K562 (cell line): ENCODE measurements around the gene RAPGEF5. TPM values are rescaled to one million over a fixed set of nuclear protein-coding genes. Genes with fewer than 3 reads are reported as not detected.
A peak's percentile ranks its signal among the peaks of the same experiment; 100 is the strongest.

ENCODE experiments used
- ATAC-seq: fragments of 200-7000 bp; cut with Tn5 transposase; 3 replicates; pipeline ENCODE4 v1.9.1; 2020; ENCODE audit warnings: moderate library complexity
- BruUV-seq: library from RNA; stranded (reverse); fragments of 400-500 nt; replicated peaks from 2 replicates; lab custom pipeline; 2021; lab: Mats Ljungman, UMichigan
- CTCF ChIA-PET: fragments of 300-600 bp; formaldehyde crosslinking; extraction: SDS; loops from one replicate; lab custom pipeline; 2021; ENCODE audit warnings: low intra/inter-chr PET ratio; lab: Yijun Ruan, JAX
- POLR2A ChIA-PET: fragments of 300-600, 350-650 bp; sonication (Branson Sonifier 250); formaldehyde crosslinking; extraction: SDS; loops from one replicate; lab custom pipeline; 2021; ENCODE audit warnings: antibody characterized with exemption, inconsistent platforms; lab: Yijun Ruan, JAX
- DNase-seq, 4 experiments: peaks; one replicate each; pipeline versions ENCODE4 v3.0.0 to v3.0.0-alpha.2; 2011 to 2018; ENCODE audit warnings: low spot score in 3 of 4, mixed read lengths in 3 of 4; ENCODE audit errors: extremely low read depth in 1 of 4
- FAIRE-seq: peaks from 2 replicates; lab custom pipeline; 2011; peaks lifted over from hg19 to GRCh38; lab: Jason Lieb, UNC
- H2AFZ ChIP-seq: 2 replicates; pipeline ENCODE4 v1.6.0; 2011; ENCODE audit warnings: low read depth, low read length, control low read depth, inconsistent platforms
- H3K27ac ChIP-seq: fragments of 200-600 bp; 3 replicates; pipeline ENCODE4 v1.8.0; 2011; ENCODE audit warnings: low read depth, mild to moderate bottlenecking, control low read depth, inconsistent platforms, low read length, moderate library complexity, mixed read lengths; ENCODE audit errors: extremely low read depth
- H3K27me3 ChIP-seq, 2 experiments: fragments of 300-600 bp in 1 of 2; 2 replicates in 1 of 2; 3 replicates in 1 of 2; pipeline versions ENCODE4 v1.6.0 to v1.8.0; 2011; ENCODE audit warnings: inconsistent platforms in 2 of 2, low read length in 2 of 2, mild to moderate bottlenecking in 1 of 2, mixed read lengths in 1 of 2, moderate library complexity in 1 of 2; ENCODE audit not compliant: control insufficient read depth in 2 of 2, insufficient read depth in 2 of 2
- H3K36me3 ChIP-seq: fragments of 300-600 bp; 3 replicates; pipeline ENCODE4 v1.8.0; 2011; ENCODE audit warnings: mild to moderate bottlenecking, low read length, inconsistent platforms; ENCODE audit not compliant: control insufficient read depth, insufficient read depth
- H3K4me1 ChIP-seq, 2 experiments: fragments of 200-600 bp in 1 of 2; replicated peaks in 1 of 2; 2 replicates in 1 of 2; 3 replicates in 1 of 2; pipeline versions ENCODE4 v1.5.1 to v1.8.0; 2011; ENCODE audit warnings: inconsistent platforms in 2 of 2, low read length in 2 of 2, mild to moderate bottlenecking in 1 of 2, mixed read lengths in 1 of 2, moderate library complexity in 1 of 2; ENCODE audit not compliant: control insufficient read depth in 2 of 2, insufficient read depth in 2 of 2
- H3K4me2 ChIP-seq: 2 replicates; pipeline ENCODE4 v1.6.1; 2011; ENCODE audit warnings: low read length, control low read depth, inconsistent platforms, mixed read lengths; ENCODE audit not compliant: insufficient read depth
- H3K4me3 ChIP-seq: fragments of 200-600 bp; sonication (generic), shearing (Covaris generic); 2 replicates; pipeline ENCODE4 v1.5.1; 2016; ENCODE audit warnings: control low read depth, inconsistent platforms
- H3K79me2 ChIP-seq: fragments of 200-600 bp; 3 replicates; pipeline ENCODE4 v1.8.0; 2011; ENCODE audit warnings: low read length, inconsistent platforms; ENCODE audit not compliant: control insufficient read depth, insufficient read depth
- H3K9ac ChIP-seq, 2 experiments: 2 replicates each; pipeline versions ENCODE4 v1.6.0 to v1.6.1; 2011; ENCODE audit warnings: low read depth in 2 of 2, low read length in 2 of 2, control low read depth in 1 of 2, inconsistent platforms in 1 of 2, mild to moderate bottlenecking in 1 of 2, mixed read lengths in 1 of 2; ENCODE audit not compliant: insufficient read depth in 1 of 2
- H3K9me1 ChIP-seq: one replicate; pipeline ENCODE4 v1.6.0; 2011; ENCODE audit warnings: inconsistent platforms, mild to moderate bottlenecking, low read length, moderate library complexity; ENCODE audit not compliant: control insufficient read depth, insufficient read depth
- H3K9me3 ChIP-seq: replicated peaks from 2 replicates; pipeline ENCODE4 v1.5.1; 2011; ENCODE audit warnings: low read depth, low read length, inconsistent platforms; ENCODE audit not compliant: control insufficient read depth, insufficient read depth
- H4K20me1 ChIP-seq: replicated peaks from 2 replicates; pipeline ENCODE4 v1.6.1; 2011; ENCODE audit warnings: low read length, inconsistent platforms, mixed read lengths; ENCODE audit not compliant: control insufficient read depth, insufficient read depth
- CEBPG ChIP-seq, 3 experiments: fragments of 200-800 bp in 1 of 3; sonication (Bioruptor generic) in 1 of 3; sonication (generic) in 1 of 3; formaldehyde crosslinking in 1 of 3; IDR thresholded peaks in 2 of 3; conservative IDR thresholded peaks in 1 of 3; 2 replicates each; pipeline versions ENCODE4 v1.6.1 to v1.8.0; 2016 to 2022; ENCODE audit warnings: missing compliant biosample characterization in 2 of 3, missing genetic modification characterization in 2 of 3, mild to moderate bottlenecking in 1 of 3, missing genetic modification reagents in 1 of 3
- ELF4 ChIP-seq: fragments of 450-650 bp; formaldehyde crosslinking; IDR thresholded peaks from 2 replicates; pipeline ENCODE4 v1.4.0; 2022; ENCODE audit warnings: missing genetic modification characterization
- MAFK ChIP-seq: IDR thresholded peaks from 2 replicates; pipeline ENCODE4 v1.6.1; 2011; ENCODE audit warnings: low read length, improper control_type of control experiment
- MECOM ChIP-seq: fragments of 250-450 bp; sonication (Bioruptor Pico); IDR thresholded peaks from 2 replicates; pipeline ENCODE4 v1.8.0; 2022; ENCODE audit warnings: inconsistent platforms
- PTRF ChIP-seq: fragments of 450-650 bp; IDR thresholded peaks from 2 replicates; pipeline ENCODE4 v1.6.1; 2016; ENCODE audit warnings: mild to moderate bottlenecking, missing genetic modification characterization, missing compliant biosample characterization
- SPI1 ChIP-seq: IDR thresholded peaks from 2 replicates; pipeline ENCODE4 v1.6.1; 2011; ENCODE audit warnings: low read depth, low read length, control low read depth, borderline replicate concordance
- ZNF184 ChIP-seq: sonication (generic); formaldehyde crosslinking; IDR thresholded peaks from 2 replicates; pipeline ENCODE4 v1.5.0; 2020; ENCODE audit warnings: missing genetic modification reagents
- ZNF644 ChIP-seq: fragments of 200-800 bp; sonication (Bioruptor generic); IDR thresholded peaks from 2 replicates; pipeline ENCODE4 v1.6.1; 2016; ENCODE audit warnings: low read depth, missing genetic modification characterization, missing compliant biosample characterization
- ZNF77 ChIP-seq: fragments of 250-450 bp; sonication (Bioruptor Pico); IDR thresholded peaks from 2 replicates; pipeline ENCODE4 v1.5.0; 2020
- WGBS: fragments of 100-300 bp; shearing (Covaris generic); methylation state at CpG from one replicate; pipeline ENCODE4 v1.1.6; 2016; ENCODE audit warnings: low coverage, mixed read lengths; ENCODE audit not compliant: insufficient coverage; ENCODE audit errors: missing lambda C conversion rate; 5-methylcytosine and 5-hydroxymethylcytosine counted together
- in situ Hi-C: fragments of 300-500 bp; cut with MboI; formaldehyde crosslinking; loops from 4 replicates; pipeline ENCODE4 v1.15.0; 2018; ENCODE audit warnings: inconsistent platforms, mixed read lengths
- intact Hi-C: fragments of 100-400 bp; cut with micrococcal nuclease; formaldehyde crosslinking; loops from 2 replicates; pipeline ENCODE4 v1.14.2; 2022
- polyA plus RNA-seq, 8 experiments: library from polyadenylated mRNA; depleted of rRNA in 4 of 8; stranded (reverse) in 5 of 8; unstranded in 3 of 8; fragments of >200 nt; fragmentation: Nextera tagmentation in 2 of 8; fragmentation: Illumina TruSeq in 1 of 8; extraction: Ambion mirVana in 2 of 8; extraction: Trizol in 1 of 8; gene quantifications; 2 replicates each; pipeline versions ENCODE4 v1.2.1 to v1.2.3, GENCODE V29; 2011 to 2014; ENCODE audit warnings: inconsistent platforms in 1 of 8, missing spikeins in 1 of 8
- total RNA-seq, 7 experiments: library from RNA; depleted of rRNA in 6 of 7; stranded (reverse); fragments of >200 nt in 6 of 7; fragmentation: Illumina TruSeq in 2 of 7; extraction: Trizol in 2 of 7; gene quantifications; 2 replicates each; pipeline versions ENCODE4 v1.2.1 to v1.2.3, GENCODE V29; 2011 to 2021; ENCODE audit warnings: low replicate concordance in 1 of 7
- TF ChIP-seq, protein P1 (sequence below): sonication (generic); formaldehyde crosslinking; IDR thresholded peaks from 2 replicates; pipeline ENCODE4 v1.8.0; 2022; ENCODE audit warnings: mild to moderate bottlenecking, missing genetic modification reagents, borderline replicate concordance

Gene RAPGEF5
- total and polyA plus RNA-seq, 9 of the 15 experiments (the other 6 are each of a cell fraction or from before 2014, with no cell fraction given): 0.39 to 2.0 (median 1.1) TPM

DNA sequence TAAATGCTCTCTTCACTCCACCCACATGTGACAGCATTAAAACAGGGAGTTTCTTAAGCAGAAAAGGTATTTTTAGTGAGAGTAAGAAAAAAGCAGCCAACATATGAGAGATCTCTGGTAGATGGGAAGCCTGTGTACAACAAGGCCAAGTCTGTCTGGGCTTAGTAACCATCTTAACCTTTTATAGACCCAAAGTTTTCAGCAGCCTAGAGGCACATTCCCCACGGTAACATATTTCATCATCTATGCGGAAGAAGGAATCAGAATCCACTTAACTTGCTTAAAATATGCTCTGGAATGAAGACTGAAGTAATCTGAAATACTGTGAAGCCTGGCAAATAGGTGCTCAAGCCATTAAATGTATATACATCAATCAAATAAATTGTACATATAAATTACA lies 127.8 kb downstream of the RAPGEF5 start:
- H4K20me1 ChIP-seq: no peaks in the 10 kb centered on the region
- intact Hi-C loops: no loop called here
- no TSS peak for BruUV-seq
- ATAC-seq: no peak
- H3K9ac ChIP-seq: no peak overlapping the region
- H3K36me3 ChIP-seq: no peaks in the 10 kb centered on the region
- ChIA-PET CTCF (no interaction called here), POLR2A (no interaction called here)
- no peak overlapping the region for H3K4me3 ChIP-seq
- no peak for DNase-seq
- FAIRE-seq: no peak
- H3K9me1 ChIP-seq: no peaks in the 10 kb centered on the region
- WGBS: 76% methylated on average over 2 of the region's 2 CpGs
- in situ Hi-C loops: no loop called here
- H3K9me3 ChIP-seq: no peaks in the 10 kb centered on the region
- H3K4me1 ChIP-seq: no peaks in the 10 kb centered on the region
- no peak overlapping the region for H3K4me2 ChIP-seq
- H3K27me3 ChIP-seq: no peaks in the 10 kb centered on the region
- no peaks in the 10 kb centered on the region for H3K79me2 ChIP-seq
- H3K27ac ChIP-seq: no peak overlapping the region
- no peak overlapping the region for H2AFZ ChIP-seq
- no peak for TF ChIP-seq CEBPG (CRISPR knock-in tag; IDR thresholded peaks at IDR 0.05)
- 0 out of 4 replicates have a peak, but pooled peaks of 1 of the 2 experiments have one; percentile 23 for TF ChIP-seq CEBPG (tag; conservative IDR thresholded peaks at IDR 0.05 in 1 of 2, IDR thresholded peaks at IDR 0.05 in 1 of 2)
- TF ChIP-seq MECOM (CRISPR knock-in tag): no peak

DNA sequence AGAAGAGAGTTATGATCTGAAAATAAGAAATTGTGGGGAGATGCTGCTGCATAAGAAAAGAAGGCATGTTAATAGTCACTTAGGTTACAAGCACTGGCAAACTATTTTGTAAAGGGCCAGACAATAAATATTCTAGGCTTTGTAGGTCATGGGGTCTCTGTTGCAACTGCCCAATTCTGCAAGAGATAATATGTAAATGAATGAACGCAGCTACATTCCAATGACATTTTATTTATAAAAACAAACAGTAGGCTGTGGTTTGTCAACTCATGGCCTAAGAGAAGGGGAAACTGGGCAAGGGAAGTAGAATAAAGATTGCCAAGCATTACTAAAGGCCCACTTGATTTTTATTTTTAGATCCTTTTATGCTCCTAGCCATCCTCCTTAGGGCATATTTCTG lies 133.1 kb downstream of the RAPGEF5 start:
- FAIRE-seq (no peak), DNase-seq (no peak), ATAC-seq (no peak)
- 5% methylated on average over 1 of the region's 1 CpG for WGBS
- Histone ChIP-seq H3K79me2 (no peaks in the 10 kb centered on the region), H2AFZ (no peak overlapping the region), H3K4me1 (no peaks in the 10 kb centered on the region; a peak in 1 of 5 replicates), H4K20me1 (no peaks in the 10 kb centered on the region), H3K27me3 (no peaks in the 10 kb centered on the region), H3K9me3 (no peaks in the 10 kb centered on the region), H3K27ac (no peak overlapping the region), H3K36me3 (no peaks in the 10 kb centered on the region), H3K9me1 (no peaks in the 10 kb centered on the region), H3K9ac (no peak overlapping the region)
- BruUV-seq: no TSS peak
- intact Hi-C loops: no loop called here
- POLR2A ChIA-PET: no interaction called here
- TF ChIP-seq, protein P1, sequence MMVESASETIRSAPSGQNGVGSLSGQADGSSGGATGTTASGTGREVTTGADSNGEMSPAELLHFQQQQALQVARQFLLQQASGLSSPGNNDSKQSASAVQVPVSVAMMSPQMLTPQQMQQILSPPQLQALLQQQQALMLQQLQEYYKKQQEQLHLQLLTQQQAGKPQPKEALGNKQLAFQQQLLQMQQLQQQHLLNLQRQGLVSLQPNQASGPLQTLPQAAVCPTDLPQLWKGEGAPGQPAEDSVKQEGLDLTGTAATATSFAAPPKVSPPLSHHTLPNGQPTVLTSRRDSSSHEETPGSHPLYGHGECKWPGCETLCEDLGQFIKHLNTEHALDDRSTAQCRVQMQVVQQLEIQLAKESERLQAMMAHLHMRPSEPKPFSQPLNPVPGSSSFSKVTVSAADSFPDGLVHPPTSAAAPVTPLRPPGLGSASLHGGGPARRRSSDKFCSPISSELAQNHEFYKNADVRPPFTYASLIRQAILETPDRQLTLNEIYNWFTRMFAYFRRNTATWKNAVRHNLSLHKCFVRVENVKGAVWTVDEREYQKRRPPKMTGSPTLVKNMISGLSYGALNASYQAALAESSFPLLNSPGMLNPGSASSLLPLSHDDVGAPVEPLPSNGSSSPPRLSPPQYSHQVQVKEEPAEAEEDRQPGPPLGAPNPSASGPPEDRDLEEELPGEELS (CRISPR knock-in tag): no peak
- TF ChIP-seq PTRF (tag): no peak
- no peak for TF ChIP-seq SPI1
- TF ChIP-seq ZNF184 (CRISPR knock-in tag): no peak
- no peak for TF ChIP-seq ZNF77 (CRISPR knock-in tag)
- TF ChIP-seq ZNF644 (tag): no peak
- TF ChIP-seq MAFK: no peak
- TF ChIP-seq ELF4: no peak
- TF ChIP-seq, all 486 proteins: peak for 0
- in situ Hi-C loops: no loop called here
- CTCF ChIA-PET: no interaction called here
- Histone ChIP-seq H3K4me3 (no peak overlapping the region), H3K4me2 (no peak overlapping the region)
